EH (cell line): ENCODE measurements around the gene FAM149B1.
"Not testable (repeated sequence)": the region's sequence is repeated elsewhere in the genome, so short reads cannot be mapped to it uniquely, and the experiment has no call there.

Experiments
- DNase-seq: peaks from one replicate; pipeline ENCODE4 v3.0.0-alpha.2; 2015; ENCODE audit warnings: low read depth

FAM149B1 gene

GRCh38 chr10:73233883-73234282 lies 66.0 kb downstream of the FAM149B1 start:
- peak; percentile 52 for DNase-seq

GRCh38 chr10:73234695-73235094 lies 66.8 kb downstream of the FAM149B1 start:
- DNase-seq, result no peak

- no peak for DNase-seq
Measured at GRCh38 chr10:73238990-73239566, 71.2 kb downstream of the FAM149B1 start.

GRCh38 chr10:73239908-73240307 lies 72.0 kb downstream of the FAM149B1 start:
- no peak for DNase-seq

DNA sequence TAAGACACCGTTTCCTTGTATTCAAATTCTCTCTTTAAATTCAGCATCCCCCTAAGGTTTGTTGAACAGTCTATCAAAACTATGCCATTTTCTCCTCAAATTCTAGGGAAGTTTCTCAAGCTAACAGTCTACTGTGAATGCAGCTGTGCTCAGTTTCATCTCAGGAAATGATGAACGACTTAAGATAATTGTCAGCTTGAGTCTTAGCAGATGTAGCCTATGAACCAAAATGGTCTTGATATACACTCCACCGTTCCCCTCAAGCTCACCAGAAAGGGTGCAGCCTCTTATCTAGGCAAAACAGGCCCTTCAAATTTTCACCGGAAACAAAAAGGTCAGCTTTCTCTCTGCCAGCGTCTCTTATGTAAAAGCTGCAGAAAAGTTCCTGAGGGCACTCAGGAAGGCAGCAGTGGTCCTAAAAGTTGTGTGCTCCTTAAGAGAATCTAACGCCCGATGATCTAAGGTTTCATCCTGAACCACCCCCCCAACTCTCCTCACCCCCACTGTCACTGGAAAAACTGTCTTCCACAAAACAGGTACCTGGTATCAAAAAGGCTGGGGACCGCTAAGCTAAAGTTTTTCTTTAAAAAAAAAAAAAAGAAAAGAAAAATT lies 77.1 kb downstream of the FAM149B1 start:
- no peak for DNase-seq

DNA sequence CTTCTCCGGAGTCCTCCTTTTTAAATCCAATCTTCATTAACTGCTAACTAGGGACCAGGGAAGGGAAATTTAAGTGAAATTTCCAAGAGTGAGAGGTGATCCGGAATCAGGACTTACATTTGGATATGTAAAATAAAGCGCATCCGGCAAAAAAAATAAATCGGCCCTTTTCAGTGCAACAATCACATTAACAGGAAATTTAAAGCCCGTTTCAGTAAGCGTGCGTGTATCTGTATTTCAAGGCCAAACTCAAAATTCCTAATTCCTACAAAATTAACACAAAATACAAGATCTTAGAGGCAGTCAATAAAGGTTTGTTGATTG lies 78.4 kb downstream of the FAM149B1 start:
- no peak for DNase-seq

DNA sequence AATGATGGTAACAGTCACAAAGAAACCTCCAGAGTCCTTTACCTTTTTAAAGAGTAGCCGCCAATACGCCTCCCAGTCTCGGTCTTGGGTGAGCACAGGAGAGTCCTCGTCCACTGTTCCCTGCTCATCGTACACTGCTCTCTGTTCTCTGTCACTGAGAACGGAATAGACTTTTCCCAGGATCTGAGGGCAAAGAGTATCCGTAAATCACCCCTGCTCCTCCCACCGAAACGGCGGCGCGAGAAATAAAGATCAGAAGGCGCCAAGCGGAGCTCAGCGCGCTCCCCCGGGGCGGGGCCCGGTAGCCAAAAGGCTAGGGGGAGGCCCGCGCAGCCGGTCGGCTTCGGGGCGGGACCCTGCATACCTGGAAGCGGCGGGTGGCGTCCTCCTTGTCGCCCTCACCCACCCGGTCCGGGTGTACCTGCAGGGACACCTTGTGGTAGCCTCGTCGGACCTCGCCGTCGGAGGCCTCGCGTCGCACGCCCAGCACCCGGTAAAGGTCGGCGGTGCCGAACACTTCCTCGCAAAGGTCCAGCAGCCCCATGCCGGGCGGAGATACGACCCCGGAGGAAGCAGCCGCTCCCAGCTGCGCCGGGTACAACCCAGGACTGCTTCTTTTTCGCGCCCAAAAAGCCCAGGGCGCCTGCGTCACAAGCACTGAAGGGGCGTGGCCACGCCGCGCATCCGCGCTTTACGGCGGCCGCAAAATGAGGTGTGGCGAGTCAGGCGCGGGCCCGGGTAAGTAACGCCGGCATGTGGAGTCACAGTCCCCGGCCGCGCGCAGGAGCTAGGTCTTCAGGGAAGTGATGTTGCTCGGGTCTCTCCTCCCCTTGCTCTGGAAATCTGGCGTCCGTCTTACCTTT lies 79.0 kb downstream of the FAM149B1 start, which contains the start of gene DNAJC9:
TSS of gene DNAJC9 (minus strand) at position 610 of the 863 bp plus-strand sequence. CDS start at position 544, 66 bp downstream.
- DNase-seq, result peak; percentile 91

DNA sequence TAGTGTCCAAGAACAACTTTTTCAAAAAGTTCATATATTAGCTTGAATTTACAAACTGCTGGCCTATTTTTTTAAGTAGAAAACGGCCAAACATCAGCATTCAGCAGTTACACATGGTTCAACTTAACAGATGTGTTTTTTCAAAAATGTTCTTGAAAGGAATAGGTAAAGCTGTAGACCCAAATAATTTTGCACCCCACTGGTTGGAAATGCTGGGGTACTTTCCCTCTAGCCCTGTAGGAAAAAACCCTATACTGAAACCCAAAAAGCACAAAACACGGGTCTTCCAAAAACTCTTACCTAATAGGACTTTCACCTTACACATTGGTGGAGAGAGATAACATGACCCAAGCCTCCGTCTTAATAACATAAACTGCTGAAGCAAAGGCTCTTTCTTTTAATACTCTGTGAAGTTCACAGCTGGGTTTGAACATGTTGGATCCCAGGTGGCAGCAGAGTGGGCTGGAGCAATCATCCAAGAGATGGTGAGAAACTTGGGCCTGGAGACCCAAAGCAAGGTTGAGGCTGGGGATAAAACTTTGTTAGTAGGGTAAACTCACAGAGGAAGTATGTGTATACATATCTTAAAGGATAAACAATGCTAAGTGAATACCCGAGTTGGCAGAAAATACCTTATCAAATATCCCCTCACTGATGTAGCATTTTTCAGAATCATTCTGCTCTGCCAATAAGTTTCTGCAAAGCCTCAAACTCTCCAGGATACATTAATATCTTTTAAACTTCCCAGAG lies 79.8 kb downstream of the FAM149B1 start:
- DNase-seq, result no peak

DNA sequence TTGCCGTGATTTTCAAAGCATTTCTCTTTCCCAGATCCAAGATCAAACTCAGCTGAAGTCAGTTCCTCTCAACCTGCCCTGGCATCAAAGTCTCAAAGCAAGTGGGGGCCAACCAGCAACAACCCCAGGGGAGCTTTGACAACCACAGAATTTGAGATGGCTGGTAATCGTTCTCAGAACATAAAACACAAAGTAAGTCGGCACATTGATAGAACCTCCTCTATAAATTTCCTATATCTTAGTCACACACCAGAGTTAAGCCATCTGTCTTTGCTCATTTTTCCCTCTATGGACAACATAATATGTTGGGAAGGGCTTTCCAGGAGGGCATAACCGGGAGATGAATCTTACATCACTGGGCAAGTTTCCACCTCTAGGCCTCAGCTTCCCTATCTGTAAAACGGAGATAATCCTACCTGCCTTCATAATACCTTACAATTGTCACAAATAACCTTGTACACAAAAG lies 80.4 kb downstream of the FAM149B1 start:
- DNase-seq, result peak; percentile 11

DNA sequence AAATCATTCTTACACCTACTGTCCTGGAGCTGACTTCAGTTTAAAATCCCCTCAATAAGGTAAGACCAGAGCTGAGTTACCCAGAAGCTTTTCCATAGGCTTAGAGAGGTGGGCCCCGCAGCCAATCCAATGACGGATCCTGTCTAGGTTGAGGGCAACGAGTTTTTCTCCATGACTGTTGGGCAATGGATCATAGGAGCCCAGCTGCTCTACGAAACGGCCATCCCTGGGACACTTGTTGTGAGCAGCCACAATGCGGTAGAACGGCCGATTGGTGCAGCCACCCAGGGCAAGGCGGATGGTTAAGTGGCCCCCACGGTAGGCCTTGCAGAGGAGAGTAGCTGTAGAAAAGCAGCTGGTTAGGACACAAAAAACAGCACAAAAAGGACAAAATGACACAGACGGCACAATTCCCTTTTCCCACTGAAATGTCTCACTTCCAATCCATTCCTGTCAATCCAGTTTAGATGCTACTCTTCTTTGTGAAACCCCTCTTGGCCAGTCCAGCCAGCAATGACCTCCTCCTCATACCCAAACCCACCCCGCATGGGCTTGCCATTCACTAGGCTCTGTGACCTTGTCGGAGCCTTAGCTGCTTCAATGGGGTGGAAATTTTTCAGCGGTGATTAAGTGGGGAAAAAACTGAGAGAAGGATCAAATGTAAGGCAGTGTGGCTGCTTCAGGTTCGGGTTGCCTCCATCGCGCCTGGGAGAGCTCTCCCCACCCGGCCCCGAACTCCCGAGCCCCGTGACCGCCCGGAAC lies 83.9 kb downstream of the FAM149B1 start:
- no peak for DNase-seq

- DNase-seq, result peak; percentile 97
Measured at GRCh38 chr10:73252445-73253224, 84.7 kb downstream of the FAM149B1 start, which contains the start of gene MRPS16. Gene MRPS16 (minus strand): TSS chr10:73252644. CDS start chr10:73252482, 162 bp downstream.

DNA sequence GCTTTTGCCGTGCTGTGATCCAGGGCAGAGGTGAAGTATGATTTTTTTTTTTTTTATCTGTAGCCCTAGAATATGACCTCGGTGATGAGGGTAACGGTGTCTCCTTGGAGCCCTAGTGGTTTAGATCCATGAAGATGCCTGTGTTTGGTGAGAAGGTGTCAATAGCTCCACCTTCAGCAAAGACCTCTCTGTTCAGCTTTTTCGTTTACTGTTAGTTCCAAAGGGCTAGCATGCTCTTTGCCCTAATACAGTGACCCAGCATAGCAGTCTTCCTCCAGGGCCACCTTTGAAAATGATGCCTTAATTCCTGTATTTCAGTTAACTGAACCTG lies 85.3 kb downstream of the FAM149B1 start:
- DNase-seq, result no peak

DNA sequence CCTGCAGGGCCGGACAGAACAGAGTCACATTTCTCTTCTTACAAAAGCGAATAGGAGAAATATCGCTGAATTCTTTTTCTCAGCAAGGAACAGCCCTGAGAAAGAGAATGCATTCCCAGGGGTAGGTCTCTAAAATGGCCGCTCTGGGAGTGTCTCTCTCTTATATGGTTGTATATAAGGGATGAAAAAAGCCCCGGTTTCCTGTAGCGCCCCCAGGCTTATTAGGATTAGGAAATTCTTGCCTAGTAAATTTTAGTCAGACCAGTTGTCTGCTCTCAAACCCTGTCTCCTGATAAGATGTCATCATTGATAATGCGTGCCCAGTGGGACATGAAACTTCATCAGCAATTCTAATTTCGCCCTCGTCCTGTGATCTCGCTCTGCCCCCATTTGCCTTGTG lies 90.7 kb downstream of the FAM149B1 start:
- not testable (repeated sequence) for DNase-seq

DNA sequence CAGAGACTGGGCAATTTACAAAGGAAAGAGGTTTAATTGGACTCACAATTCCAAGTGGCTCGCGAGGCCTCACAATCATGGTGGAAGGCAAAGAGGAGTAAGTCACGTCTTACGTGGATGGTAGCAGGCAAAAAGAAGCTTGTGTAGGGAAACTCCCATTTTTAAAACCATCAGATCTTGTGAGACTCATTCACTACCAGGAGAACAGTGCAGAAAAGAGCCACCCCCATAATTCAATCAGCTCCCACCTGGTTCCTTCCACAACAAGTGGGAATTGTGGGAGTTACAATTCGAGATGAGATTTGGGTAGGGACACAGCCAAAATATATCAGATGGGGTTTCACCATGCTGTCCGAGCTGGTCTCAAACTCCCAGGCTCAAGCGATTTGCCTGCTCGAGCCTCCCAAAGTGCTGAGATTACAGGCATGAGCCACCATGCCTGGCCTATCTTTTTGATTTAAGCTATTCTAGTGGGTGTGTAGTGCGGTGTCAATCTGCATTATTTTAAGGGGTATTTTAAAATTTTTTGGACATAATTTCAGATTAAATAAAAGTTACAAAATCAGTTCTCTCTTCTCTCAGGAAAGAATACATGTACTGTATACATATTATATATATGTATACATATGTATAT lies 93.6 kb downstream of the FAM149B1 start:
- no peak for DNase-seq

GRCh38 chr10:73262105-73262730 lies 94.3 kb downstream of the FAM149B1 start:
- DNase-seq, result peak; percentile 81

DNA sequence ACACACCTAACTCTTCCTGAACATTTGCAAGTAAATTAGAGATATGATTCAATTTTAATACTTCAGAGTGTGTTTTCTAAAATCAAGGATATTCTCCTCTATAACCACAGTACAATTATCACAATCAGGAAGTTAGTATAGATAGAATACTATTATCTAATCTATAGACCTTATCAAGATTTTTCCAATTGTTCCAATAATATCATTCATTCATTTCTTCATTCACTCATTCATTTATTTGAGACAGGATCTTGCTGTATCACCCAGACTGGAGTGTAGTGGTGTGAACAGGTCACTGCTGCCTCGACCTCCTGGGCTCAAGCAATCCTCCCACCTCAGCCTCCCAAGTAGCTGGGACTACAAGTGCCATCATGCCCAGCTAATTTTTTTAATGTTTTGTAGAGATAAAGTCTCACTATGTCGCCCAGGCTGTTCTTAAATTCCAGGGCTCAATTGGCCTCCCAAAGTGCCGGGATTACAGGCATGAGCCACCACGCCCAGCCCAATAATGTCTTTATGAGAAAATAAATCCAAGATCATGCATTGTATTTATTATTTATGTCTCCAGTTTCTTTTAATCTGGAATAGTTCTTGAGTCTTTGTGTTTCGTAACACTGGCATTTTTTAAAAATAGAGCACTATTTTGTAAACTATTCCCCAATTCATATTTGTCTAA lies 95.1 kb downstream of the FAM149B1 start:
- DNase-seq, result no peak

GRCh38 chr10:73263693-73264347 lies 95.9 kb downstream of the FAM149B1 start:
- peak; percentile 63 for DNase-seq

- no peak for DNase-seq
Measured at GRCh38 chr10:73264423-73264822, 96.5 kb downstream of the FAM149B1 start.

DNA sequence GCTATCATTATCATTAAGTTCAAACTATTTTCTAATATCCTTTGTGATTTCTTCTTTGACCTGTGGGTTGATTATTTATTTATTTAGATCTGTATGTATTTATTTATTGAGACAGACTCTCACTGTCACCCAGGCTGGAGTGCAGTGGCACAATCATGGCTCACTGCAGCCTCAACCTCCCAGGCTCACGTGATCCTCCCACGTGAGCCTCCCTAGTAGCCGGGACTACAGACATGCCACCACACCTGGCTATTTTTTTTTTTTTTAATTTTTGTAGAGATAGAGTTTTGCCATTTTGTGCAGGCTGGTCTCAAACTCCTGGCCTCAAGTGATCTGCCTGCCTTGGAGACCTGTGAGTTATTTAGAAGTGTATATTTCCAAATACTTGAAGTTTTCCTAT lies 113.2 kb downstream of the FAM149B1 start:
- DNase-seq, result no peak
